Lung (tissue), 12 donors: Measurements from ENCODE around the gene CLASP1. TPM values are rescaled to one million over a fixed set of nuclear protein-coding genes. Genes with fewer than 3 reads are reported as not detected.

Source experiments
- ATAC-seq: fragments of 200-7000 bp; cut with Tn5 transposase; one replicate; pipeline ENCODE4 v1.9.1; 2020; ENCODE audit warnings: moderate number of reproducible peaks; ENCODE audit not compliant: insufficient read depth, low FRiP score
- DNase-seq, 3 donors: peaks; one replicate each; pipeline ENCODE4 v3.0.0-alpha.2; 2013 to 2017
- H3K27ac ChIP-seq, 2 donors: one replicate each; pipeline ENCODE4 v1.5.1; 2013; ENCODE audit warnings: mild to moderate bottlenecking in 2 of 2, moderate library complexity in 2 of 2, control low read depth in 1 of 2, inconsistent platforms in 1 of 2, low read depth in 1 of 2, low read length in 1 of 2
- H3K27me3 ChIP-seq, 3 donors: one replicate each; pipeline ENCODE4 v1.5.1; 2013; ENCODE audit warnings: low read length in 2 of 3; ENCODE audit not compliant: control insufficient read depth in 3 of 3, insufficient read depth in 3 of 3
- H3K36me3 ChIP-seq, 4 donors: one replicate each; pipeline ENCODE4 v1.5.1; 2013; ENCODE audit warnings: low read length in 4 of 4, mild to moderate bottlenecking in 1 of 4, moderate library complexity in 1 of 4; ENCODE audit not compliant: control insufficient read depth in 4 of 4, insufficient read depth in 4 of 4
- H3K4me1 ChIP-seq, 5 donors: one replicate each; pipeline ENCODE4 v1.5.1; 2013; ENCODE audit warnings: low read length in 5 of 5, mild to moderate bottlenecking in 2 of 5, moderate library complexity in 1 of 5; ENCODE audit not compliant: control insufficient read depth in 5 of 5, insufficient read depth in 5 of 5
- H3K4me3 ChIP-seq: one replicate; pipeline ENCODE4 v1.5.1; 2013; ENCODE audit warnings: mild to moderate bottlenecking, control low read depth, moderate library complexity
- H3K9ac ChIP-seq, 2 donors: one replicate each; pipeline ENCODE4 v1.5.1; 2013; ENCODE audit warnings: low read length in 2 of 2, control low read depth in 1 of 2; ENCODE audit not compliant: insufficient read depth in 1 of 2
- H3K9me3 ChIP-seq, 4 donors: one replicate each; pipeline ENCODE4 v1.5.1; 2013; ENCODE audit warnings: low read length in 3 of 4, mild to moderate bottlenecking in 1 of 4, moderate library complexity in 1 of 4; ENCODE audit not compliant: control insufficient read depth in 4 of 4, insufficient read depth in 3 of 4
- WGBS, 2 donors: extraction: QIAGEN DNeasy Blood & Tissue Kit; methylation state at CpG; one replicate each; pipeline ENCODE4 v1.1.7; 2013; 5-methylcytosine and 5-hydroxymethylcytosine counted together
- polyA plus RNA-seq, 2 donors: library from polyadenylated mRNA; stranded (reverse); fragments of 200-250 nt; gene quantifications; one replicate each; pipeline ENCODE4 v1.2.1, GENCODE V29; 2013
- total RNA-seq, 2 donors: library from RNA; depleted of rRNA in 1 of 2; stranded (reverse); fragments of >200 nt in 1 of 2; gene quantifications; one replicate each; pipeline ENCODE4 v1.2.1, GENCODE V29; 2014 to 2021
- TF ChIP-seq, protein P1 (sequence below): IDR thresholded peaks from 2 replicates; pipeline ENCODE4 v1.5.1; 2012; ENCODE audit warnings: mild to moderate bottlenecking; ENCODE audit errors: control extremely low read depth, extremely low read depth
- donor health status: control.
- donor health status: control.
- donor health status: Bipolar disorder and iron deficiency.
- donor health status: healthy.
- donor health status: DM: yes; HTN: yes; CAD: no.

CLASP1 gene
- total and polyA plus RNA-seq, 4 donors, result 7.4 to 128 (median 30.6) TPM

DNA sequence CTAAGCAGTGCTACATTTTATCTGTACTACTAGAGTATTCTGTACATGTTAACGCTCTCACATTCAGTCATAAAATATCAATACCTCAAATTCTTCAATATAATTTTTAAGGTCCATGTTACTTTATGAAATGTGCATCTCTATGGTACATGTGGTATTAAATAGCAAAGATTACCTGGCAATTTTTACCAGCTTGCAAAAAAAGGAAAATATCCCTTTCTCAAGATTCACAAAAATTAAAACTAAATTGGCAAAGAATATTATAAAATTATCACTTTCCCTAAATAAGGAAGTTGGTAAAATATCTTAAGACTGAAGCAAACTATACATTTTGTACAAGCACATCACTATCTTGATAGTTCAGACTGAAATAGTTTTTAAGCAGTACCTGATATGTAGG, 233.5 kb downstream of the CLASP1 start:
- H3K4me1 ChIP-seq, result no peaks in the 10 kb centered on the region
- no peak overlapping the region for H3K9ac ChIP-seq
- peaks cover 12 to 20% (median 14%) of the 10 kb centered on the region in 4 donors for H3K36me3 ChIP-seq
- WGBS, 2 donors, result 98 to 99% methylated on average over 1 of the region's 1 CpG
- H3K4me3 ChIP-seq, result no peak overlapping the region
- DNase-seq, result no peak
- no peaks in the 10 kb centered on the region for H3K27me3 ChIP-seq
- no peaks in the 10 kb centered on the region for H3K9me3 ChIP-seq
- no peak for ATAC-seq
- TF ChIP-seq, protein P1, sequence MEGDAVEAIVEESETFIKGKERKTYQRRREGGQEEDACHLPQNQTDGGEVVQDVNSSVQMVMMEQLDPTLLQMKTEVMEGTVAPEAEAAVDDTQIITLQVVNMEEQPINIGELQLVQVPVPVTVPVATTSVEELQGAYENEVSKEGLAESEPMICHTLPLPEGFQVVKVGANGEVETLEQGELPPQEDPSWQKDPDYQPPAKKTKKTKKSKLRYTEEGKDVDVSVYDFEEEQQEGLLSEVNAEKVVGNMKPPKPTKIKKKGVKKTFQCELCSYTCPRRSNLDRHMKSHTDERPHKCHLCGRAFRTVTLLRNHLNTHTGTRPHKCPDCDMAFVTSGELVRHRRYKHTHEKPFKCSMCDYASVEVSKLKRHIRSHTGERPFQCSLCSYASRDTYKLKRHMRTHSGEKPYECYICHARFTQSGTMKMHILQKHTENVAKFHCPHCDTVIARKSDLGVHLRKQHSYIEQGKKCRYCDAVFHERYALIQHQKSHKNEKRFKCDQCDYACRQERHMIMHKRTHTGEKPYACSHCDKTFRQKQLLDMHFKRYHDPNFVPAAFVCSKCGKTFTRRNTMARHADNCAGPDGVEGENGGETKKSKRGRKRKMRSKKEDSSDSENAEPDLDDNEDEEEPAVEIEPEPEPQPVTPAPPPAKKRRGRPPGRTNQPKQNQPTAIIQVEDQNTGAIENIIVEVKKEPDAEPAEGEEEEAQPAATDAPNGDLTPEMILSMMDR, result no peak
- no peak overlapping the region for H3K27ac ChIP-seq

GRCh38 chr2:121412349-121412748, 236.9 kb downstream of the CLASP1 start:
- H3K9me3 ChIP-seq, result no peaks in the 10 kb centered on the region
- DNase-seq (no peak), ATAC-seq (no peak)
- TF ChIP-seq, protein P1, result no peak
- 90 to 97% methylated on average over 1 of the region's 1 CpG for WGBS, 2 donors
- H3K9ac ChIP-seq, result no peak overlapping the region
- H3K4me3 ChIP-seq, result no peak overlapping the region
- H3K27me3 ChIP-seq, result no peaks in the 10 kb centered on the region
- no peak overlapping the region for H3K27ac ChIP-seq
- H3K36me3 ChIP-seq, result peaks cover 10 to 28% (median 14%) of the 10 kb centered on the region in 4 donors
- peaks cover 0 to 3% (median 0%) of the 10 kb centered on the region in 5 donors for H3K4me1 ChIP-seq

DNA sequence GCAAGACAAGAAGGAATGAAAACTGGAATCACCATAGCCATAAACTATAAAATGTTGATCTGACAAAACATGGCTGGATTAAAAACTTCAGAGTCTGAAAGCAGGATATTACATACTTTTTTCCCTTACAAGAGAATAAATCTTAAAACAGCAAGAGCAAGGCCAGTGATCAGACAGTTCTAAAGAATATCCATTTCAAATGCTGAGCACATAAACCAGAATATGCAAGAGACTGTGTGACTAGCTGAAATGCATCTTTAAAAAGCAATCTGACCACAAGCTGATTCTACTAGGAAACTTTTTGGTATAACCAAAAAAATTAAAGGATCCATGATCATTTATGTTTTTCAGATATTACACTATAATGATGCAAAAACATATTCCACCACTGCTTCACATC, 239.3 kb downstream of the CLASP1 start:
- TF ChIP-seq, protein P1, result no peak
- Histone ChIP-seq H3K9me3 (no peaks in the 10 kb centered on the region), H3K27ac (no peak overlapping the region), H3K9ac (no peak overlapping the region), H3K36me3 (peaks cover 9 to 39% (median 17%) of the 10 kb centered on the region in 4 donors), H3K27me3 (no peaks in the 10 kb centered on the region), H3K4me3 (no peak overlapping the region), H3K4me1 (peaks cover 0 to 3% (median 0%) of the 10 kb centered on the region in 5 donors)
- no peak for DNase-seq
- ATAC-seq, result no peak

GRCh38 chr2:121409388-121409787, 239.9 kb downstream of the CLASP1 start:
- H3K27ac ChIP-seq, result no peak overlapping the region
- H3K27me3 ChIP-seq, result no peaks in the 10 kb centered on the region
- no peak overlapping the region for H3K4me3 ChIP-seq
- H3K4me1 ChIP-seq, result peaks cover 0 to 3% (median 0%) of the 10 kb centered on the region in 5 donors
- H3K36me3 ChIP-seq, result peaks cover 9 to 39% (median 15%) of the 10 kb centered on the region in 4 donors
- H3K9me3 ChIP-seq, result no peaks in the 10 kb centered on the region
- no peak overlapping the region for H3K9ac ChIP-seq
- DNase-seq, result no peak
- TF ChIP-seq, protein P1, result no peak
- 96 to 97% methylated on average over 2 of the region's 2 CpGs for WGBS, 2 donors
- ATAC-seq, result no peak
